GM21619 (cell line): Measurements from ENCODE around the gene APOL3.
"Not testable (repeated sequence)": the region's sequence is repeated elsewhere in the genome, so short reads cannot be mapped to it uniquely, and the experiment has no call there.

ENCODE experiments used
- ATAC-seq: cut with Tn5 transposase; IDR thresholded peaks from one replicate; pipeline ENCODE4 v1.9.1; 2021; ENCODE audit not compliant: unreplicated experiment

The APOL3 gene

GRCh38 chr22:36136988-36137387 lies 23.6 kb downstream of the APOL3 start:
- ATAC-seq = no peak

GRCh38 chr22:36136475-36136874 lies 24.1 kb downstream of the APOL3 start:
- no peak for ATAC-seq

DNA sequence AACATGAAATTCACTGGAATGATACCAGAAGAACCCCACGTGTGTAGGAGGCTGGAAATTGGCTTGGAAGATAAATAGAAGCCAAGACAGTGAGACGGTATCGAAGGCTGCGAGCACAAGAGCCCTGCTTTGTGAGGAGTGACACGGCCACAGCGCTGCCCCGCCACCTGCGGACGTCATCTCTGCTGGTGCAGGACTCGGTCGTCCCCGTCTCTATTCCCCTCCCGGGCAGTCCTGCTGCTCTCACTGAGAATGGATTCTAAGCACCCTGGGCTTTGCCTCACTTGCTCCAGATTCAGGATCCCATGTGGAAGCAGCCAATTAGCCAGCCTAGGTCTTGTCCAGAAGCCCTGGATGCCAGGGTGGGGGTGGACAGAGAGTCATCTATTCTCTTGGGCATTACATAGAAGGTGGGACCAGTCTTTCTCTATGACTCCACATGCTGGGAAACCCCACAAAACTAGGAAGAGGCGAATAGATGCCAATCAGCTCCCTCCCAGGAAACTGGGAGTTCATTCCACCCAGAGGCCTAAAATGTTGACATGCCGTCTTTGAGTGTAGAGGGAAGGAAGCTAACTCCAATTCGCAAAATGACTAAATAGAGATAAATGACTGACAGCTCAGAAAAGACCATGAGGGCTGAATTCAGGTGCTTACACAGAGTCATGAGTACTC lies 25.1 kb downstream of the APOL3 start:
- ATAC-seq = no peak

DNA sequence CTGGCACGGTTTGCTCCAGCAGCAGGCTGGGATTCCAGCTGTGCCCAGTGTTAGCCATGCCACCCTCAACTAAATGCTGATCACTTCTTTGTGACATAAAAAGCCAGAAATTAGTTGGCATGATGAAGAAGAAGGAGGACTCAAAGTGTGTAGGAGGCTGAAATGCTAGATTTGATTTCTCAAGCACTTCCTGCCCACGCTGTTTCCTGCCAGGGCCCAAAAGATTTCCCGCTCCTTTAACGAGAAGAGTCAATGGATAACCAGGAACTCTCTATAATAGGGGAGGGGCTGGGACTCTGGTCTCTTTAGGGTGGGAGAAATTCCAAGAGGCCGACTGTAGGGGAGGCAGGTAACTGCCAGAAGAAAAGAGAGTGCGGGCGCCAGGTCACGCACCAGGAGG lies 26.4 kb downstream of the APOL3 start:
- ATAC-seq = no peak

- ATAC-seq = no peak
Observed at GRCh38 chr22:36131907-36132306, 28.6 kb downstream of the APOL3 start.

DNA sequence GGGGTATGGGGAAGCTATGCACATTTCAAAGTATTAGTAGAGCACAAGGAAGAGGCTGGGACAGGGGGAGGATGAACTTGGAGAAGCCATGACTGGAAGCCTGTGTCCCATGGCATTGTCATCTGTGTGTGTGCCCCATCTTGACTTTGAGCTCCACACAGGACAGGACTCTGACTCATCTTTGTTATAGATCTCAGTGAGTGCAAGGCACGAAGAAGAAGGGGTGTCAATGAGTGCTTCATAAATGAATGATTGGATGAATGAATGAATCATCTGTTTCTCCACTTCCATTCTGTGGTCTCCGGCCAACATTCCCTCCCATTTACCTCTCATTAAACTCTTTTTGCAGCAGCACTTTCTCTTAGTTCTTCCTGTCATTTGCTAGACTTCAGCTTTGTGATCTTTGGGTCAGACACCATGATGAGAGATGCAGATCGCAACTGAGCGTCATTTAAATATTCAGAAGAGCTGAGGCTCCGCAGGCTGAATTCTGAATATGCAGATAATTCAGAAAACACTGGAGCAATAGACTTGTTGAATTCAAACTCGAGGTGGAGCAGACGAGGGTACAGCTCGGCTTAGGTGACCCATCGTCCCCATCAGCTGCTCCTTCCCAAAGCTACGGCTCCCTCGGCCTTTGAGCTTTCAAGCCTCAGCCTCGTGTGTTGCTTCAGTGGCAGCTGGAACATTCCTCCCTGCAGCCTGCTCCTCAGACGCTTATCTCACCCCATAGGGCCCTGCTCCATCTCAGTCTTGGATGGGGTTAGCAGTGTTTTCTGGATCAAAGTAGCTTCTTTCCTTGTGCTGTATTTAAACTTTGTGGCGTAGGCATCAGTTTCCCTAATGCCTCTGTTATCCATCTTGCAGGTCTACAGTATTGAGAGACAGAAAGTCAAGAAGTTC lies 30.8 kb downstream of the APOL3 start:
- ATAC-seq = no peak

DNA sequence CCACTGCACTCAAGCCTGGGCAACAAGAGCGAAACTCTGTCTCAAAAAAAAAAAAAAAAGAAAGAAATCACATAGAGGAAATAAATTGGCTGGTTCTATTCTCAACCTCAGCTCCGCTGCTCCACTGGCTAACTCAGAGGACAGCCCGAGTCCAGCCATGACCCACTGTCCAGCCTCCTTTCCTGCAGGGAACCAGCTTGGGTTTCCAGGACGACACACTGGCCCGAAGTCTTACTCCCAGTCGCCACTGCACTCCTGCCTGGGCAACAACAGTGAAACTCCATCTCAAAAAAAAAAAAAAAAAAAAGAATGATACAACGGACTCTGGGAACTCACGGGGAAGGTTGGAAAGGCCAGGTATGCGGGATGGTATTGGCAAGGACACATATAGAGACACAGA lies 31.5 kb downstream of the APOL3 start:
- no peak for ATAC-seq

GRCh38 chr22:36125994-36126531 lies 34.5 kb downstream of the APOL3 start:
- no peak for ATAC-seq

GRCh38 chr22:36125434-36125833 lies 35.1 kb downstream of the APOL3 start:
- no peak for ATAC-seq

DNA sequence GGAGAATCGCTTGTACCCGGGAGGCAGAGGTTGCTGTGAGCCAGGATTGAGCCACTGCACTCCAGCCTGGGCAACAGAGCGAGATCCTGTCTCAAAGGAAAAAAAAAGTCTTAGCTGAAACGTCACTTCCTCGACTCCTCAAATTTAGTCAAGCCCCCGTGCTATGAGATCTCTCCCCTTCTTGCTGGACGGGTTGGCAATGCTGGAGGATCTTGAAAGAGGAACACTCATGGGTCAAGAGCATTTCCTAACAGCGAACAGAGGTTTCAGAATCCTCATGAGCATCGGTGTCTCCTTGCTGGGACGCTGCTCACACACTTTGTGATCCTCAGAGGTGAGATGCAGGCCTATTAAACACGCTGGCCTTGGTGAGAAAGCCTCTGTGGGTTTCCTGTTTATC lies 35.9 kb downstream of the APOL3 start:
- ATAC-seq = no peak

DNA sequence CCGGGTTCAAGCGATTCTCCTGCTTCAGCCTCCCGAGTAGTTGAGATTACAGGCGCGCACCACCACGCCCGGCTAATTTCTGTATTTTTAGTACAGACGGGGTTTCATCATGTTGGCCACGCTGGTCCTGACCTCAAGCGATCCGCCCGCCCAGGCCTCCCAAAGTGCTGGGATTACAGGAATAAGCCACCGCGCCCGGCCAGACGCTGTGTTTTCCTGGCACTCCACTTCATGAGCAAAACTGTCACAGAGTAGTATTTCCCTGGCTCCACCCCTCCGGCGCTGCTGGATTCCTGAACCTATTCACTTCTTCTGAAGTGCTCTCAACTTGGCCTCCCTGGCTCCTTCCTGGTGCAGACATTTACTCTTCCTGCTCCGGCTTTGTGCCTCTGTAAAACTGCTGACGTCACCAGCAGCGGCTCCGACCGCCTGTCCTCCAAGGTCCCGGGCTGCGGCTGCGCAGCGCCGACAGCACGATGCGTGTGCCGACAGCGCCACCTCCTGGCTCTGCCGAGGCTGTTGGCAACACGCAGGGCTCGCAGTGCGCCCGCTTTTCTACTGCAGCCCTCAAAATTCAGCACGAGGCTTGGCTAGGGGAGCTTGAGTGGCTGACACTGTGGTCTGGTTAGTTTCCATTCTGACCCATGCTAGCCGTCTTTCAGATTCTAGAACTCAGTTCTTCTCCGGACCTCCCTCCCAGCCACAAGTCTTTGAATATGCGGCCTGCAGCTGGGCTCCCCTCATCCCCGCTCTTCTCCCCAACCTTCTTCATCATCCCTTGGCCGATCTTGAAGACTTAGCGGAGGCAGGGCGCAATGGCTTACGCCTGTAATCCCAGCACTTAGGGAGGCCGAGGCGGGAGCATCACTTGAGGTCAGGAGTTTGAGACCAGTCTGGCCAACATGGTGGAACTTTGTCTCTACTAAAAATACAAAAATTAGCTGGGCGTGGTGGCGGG lies 36.6 kb downstream of the APOL3 start:
- ATAC-seq = peak; percentile 75

- not testable (repeated sequence) for ATAC-seq
Observed at GRCh38 chr22:36120621-36121351, 39.8 kb downstream of the APOL3 start.

GRCh38 chr22:36117053-36117554 lies 43.5 kb downstream of the APOL3 start:
- no peak for ATAC-seq

GRCh38 chr22:36116127-36116526 lies 44.4 kb downstream of the APOL3 start:
- ATAC-seq = no peak

- ATAC-seq = no peak
Observed at GRCh38 chr22:36113121-36113520, 47.4 kb downstream of the APOL3 start.

GRCh38 chr22:36111316-36111715 lies 49.2 kb downstream of the APOL3 start:
- ATAC-seq = no peak

- ATAC-seq = no peak
Observed at GRCh38 chr22:36110306-36110881, 50.2 kb downstream of the APOL3 start.

- ATAC-seq = no peak
Observed at GRCh38 chr22:36107436-36107835, 53.1 kb downstream of the APOL3 start.

DNA sequence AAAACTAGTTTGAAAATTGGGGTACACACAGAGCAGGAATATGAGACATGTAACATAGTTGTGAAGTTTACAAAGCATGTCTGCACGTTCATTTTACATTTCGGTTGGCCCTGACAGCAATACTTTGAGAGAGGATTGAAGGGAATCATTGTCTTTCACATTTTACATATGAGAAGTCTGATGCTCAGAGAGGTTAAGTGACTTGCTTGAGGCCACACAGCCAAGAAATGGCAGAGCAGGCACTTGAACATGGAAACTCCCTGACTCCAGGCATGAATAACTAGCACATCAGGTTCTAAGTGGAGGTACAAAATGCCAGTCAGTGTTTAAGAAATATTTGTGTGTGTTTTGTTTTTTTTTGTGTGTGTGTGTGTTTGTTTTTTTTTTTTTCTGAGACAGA lies 53.6 kb downstream of the APOL3 start:
- no peak for ATAC-seq

DNA sequence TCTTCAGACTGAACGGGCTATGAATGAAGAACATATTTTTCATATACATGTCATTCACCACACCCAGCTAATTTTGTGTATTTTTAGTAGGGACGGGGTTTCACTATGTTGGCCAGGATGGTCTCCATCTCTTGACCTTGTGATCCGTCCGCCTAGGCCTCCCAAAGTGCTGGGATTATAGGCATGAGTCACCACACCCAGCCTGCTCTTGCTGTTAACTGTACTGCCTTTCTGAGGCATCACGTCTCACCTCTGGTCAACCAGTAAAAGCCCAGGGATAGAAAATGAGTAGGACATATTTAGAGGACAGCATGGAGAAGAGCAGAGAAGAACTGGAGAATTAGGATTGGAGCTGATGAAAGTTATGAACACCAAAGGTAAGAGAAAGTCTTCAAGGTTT lies 55.6 kb downstream of the APOL3 start:
- ATAC-seq = no peak
